HL-60 (cell line): ENCODE measurements around the gene SORT1.

Source experiments
- DNase-seq, 2 experiments: peaks; one replicate each; pipeline ENCODE4 v3.0.0-alpha.2; 2010 to 2020; ENCODE audit warnings: low read depth in 1 of 2, low spot score in 1 of 2
- H3K27ac ChIP-seq: fragments of 250-450 bp; sonication (Bioruptor Pico); replicated peaks from 2 replicates; pipeline ENCODE4 v1.5.1; 2020; ENCODE audit warnings: mild to moderate bottlenecking, moderate library complexity
- H3K27me3 ChIP-seq: fragments of 250-450 bp; sonication (Bioruptor Pico); 2 replicates; pipeline ENCODE4 v1.5.1; 2021; ENCODE audit warnings: mild to moderate bottlenecking, moderate library complexity; ENCODE audit not compliant: insufficient read depth, poor library complexity, severe bottlenecking
- H3K4me3 ChIP-seq: replicated peaks from 2 replicates; pipeline ENCODE4 v1.5.1; 2011; ENCODE audit warnings: mild to moderate bottlenecking, control low read depth, low read length; ENCODE audit not compliant: insufficient read depth
- CTCF ChIP-seq: IDR thresholded peaks from one replicate; pipeline ENCODE4 v1.5.1; 2011; ENCODE audit warnings: low read length, control low read depth, inconsistent platforms; ENCODE audit not compliant: insufficient read depth
- GABPA ChIP-seq: IDR thresholded peaks from 2 replicates; pipeline ENCODE4 v1.6.1; 2012; ENCODE audit warnings: low read depth
- POLR2AphosphoS5 ChIP-seq: IDR thresholded peaks from 2 replicates; pipeline ENCODE4 v1.6.1; 2012; ENCODE audit warnings: low read depth
- REST ChIP-seq: IDR thresholded peaks from 2 replicates; pipeline ENCODE4 v1.6.1; 2012; ENCODE audit warnings: low read depth; ENCODE audit not compliant: insufficient replicate concordance
- SPI1 ChIP-seq: IDR thresholded peaks from 2 replicates; pipeline ENCODE4 v1.6.1; 2012; ENCODE audit warnings: low read depth, mild to moderate bottlenecking, borderline replicate concordance

Gene SORT1

GRCh38 chr1:109268431-109269211 is 129.1 kb downstream of the SORT1 start:
- DNase-seq: no peak
- Histone ChIP-seq H3K27ac (no peak overlapping the region), H3K27me3 (no peaks in the 10 kb centered on the region), H3K4me3 (no peak overlapping the region)
- TF ChIP-seq POLR2AphosphoS5 (no peak), GABPA (no peak), CTCF (no peak), REST (no peak), SPI1 (no peak)

- TF ChIP-seq SPI1 (no peak), GABPA (no peak), REST (no peak), CTCF (no peak), POLR2AphosphoS5 (no peak)
- no peak overlapping the region for H3K4me3 ChIP-seq
- H3K27me3 ChIP-seq: no peaks in the 10 kb centered on the region
- H3K27ac ChIP-seq: no peak overlapping the region
- DNase-seq: no peak
These were observed 129.9 kb downstream of the SORT1 start for GRCh38 chr1:109267743-109268300.

- no peak for TF ChIP-seq CTCF
- TF ChIP-seq GABPA: no peak
- no peak for TF ChIP-seq REST
- TF ChIP-seq SPI1: no peak
- TF ChIP-seq POLR2AphosphoS5: no peak
- no peak for DNase-seq
- Histone ChIP-seq H3K27me3 (no peaks in the 10 kb centered on the region), H3K27ac (no peak overlapping the region), H3K4me3 (no peak overlapping the region)
These were observed 130.8 kb downstream of the SORT1 start for GRCh38 chr1:109266965-109267364.
